Testis (tissue), 2 donors: Measurements from ENCODE around the gene RASSF8.

Experiments
- POLR2A ChIP-seq: fragments of 450-650 bp; IDR thresholded peaks from one replicate; pipeline ENCODE4 v1.6.1; 2017; ENCODE audit warnings: antibody characterized with exemption, mild to moderate bottlenecking, moderate library complexity
- TF ChIP-seq, protein P1 (sequence below), 3 experiments: fragments of 450-650 bp in 2 of 3; fragments of 200-600 bp in 1 of 3; sonication (generic) in 1 of 3; IDR thresholded peaks; one replicate each; pipeline ENCODE4 v1.5.1; 2016 to 2019; ENCODE audit warnings: antibody characterized with exemption in 3 of 3, mild to moderate bottlenecking in 2 of 3, moderate library complexity in 1 of 3

DNA sequence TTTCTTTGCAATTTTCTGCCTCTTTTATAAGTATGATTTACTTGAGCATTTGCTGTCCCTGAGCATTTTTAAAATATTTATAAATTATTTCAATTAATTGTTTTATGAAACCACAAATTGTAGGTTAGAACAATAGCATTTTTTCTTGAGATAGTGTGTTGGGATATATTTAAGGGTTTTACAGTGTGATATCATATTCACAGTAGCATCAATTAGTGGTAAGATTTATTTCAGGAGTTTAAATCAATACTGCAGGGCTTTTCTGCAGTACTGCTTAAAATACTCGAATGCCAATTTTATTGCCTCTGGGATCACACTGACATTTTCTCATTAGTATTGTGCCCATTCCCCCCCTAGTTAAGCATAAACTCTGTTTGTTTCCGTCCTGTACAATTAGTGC, 84.2 kb downstream of the RASSF8 start:
- no peak for TF ChIP-seq POLR2A
- TF ChIP-seq, protein P1, sequence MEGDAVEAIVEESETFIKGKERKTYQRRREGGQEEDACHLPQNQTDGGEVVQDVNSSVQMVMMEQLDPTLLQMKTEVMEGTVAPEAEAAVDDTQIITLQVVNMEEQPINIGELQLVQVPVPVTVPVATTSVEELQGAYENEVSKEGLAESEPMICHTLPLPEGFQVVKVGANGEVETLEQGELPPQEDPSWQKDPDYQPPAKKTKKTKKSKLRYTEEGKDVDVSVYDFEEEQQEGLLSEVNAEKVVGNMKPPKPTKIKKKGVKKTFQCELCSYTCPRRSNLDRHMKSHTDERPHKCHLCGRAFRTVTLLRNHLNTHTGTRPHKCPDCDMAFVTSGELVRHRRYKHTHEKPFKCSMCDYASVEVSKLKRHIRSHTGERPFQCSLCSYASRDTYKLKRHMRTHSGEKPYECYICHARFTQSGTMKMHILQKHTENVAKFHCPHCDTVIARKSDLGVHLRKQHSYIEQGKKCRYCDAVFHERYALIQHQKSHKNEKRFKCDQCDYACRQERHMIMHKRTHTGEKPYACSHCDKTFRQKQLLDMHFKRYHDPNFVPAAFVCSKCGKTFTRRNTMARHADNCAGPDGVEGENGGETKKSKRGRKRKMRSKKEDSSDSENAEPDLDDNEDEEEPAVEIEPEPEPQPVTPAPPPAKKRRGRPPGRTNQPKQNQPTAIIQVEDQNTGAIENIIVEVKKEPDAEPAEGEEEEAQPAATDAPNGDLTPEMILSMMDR (IDR thresholded peaks at IDR 0.05): no peak
